ENCODE results near the gene C9.

GRCh38 chr5:39273314-39273954, 90.9 kb downstream of the C9 start:
- TF ChIP-seq CTCF (IDR thresholded peaks at IDR 0.05) (no peak), POLR2A (IDR thresholded peaks at IDR 0.05) (no peak)

All from testis (tissue), 2 donors.